Measurements from ENCODE around the gene KCTD2.

KCTD2 gene

GRCh38 chr17:75086496-75087181 is 39.6 kb downstream of the KCTD2 start:
- in situ Hi-C loops (cut with HindIII; ENCODE audit: low sequenced_read_pairs): no loop called here
- no peak for TF ChIP-seq CTCF (IDR thresholded peaks at IDR 0.05; ENCODE audit: low read depth, low read length)

GRCh38 chr17:75087182-75087557 is 40.1 kb downstream of the KCTD2 start:
- DNase-seq (ENCODE audit: low read depth, low spot score): no peak
- TF ChIP-seq CTCF (IDR thresholded peaks at IDR 0.05; ENCODE audit: low read depth, low read length): no peak
- in situ Hi-C loops (cut with HindIII; ENCODE audit: low sequenced_read_pairs): no loop called here
- peak overlapping the region; percentile 44 for H3K4me3 ChIP-seq (ENCODE audit: low read depth, low read length)

More at GRCh38 chr17:75086496-75087181, 39.6 kb downstream of the KCTD2 start:
- H3K4me3 ChIP-seq (ENCODE audit: low read depth, low read length): no peak overlapping the region
- DNase-seq (ENCODE audit: low read depth, low spot score): no peak

GRCh38 chr17:75087558-75088453 is 40.8 kb downstream of the KCTD2 start, which contains the start of gene SLC16A5:
Gene SLC16A5 (plus strand): TSS chr17:75087954. CDS start chr17:75093637, 5,683 bp downstream.
- in situ Hi-C loops (cut with HindIII; ENCODE audit: low sequenced_read_pairs): no loop called here

GRCh38 chr17:75088465-75089417 is 41.7 kb downstream of the KCTD2 start:
- in situ Hi-C loops (cut with HindIII; ENCODE audit: low sequenced_read_pairs): no loop called here
- H3K4me3 ChIP-seq (ENCODE audit: low read depth, low read length): peak overlapping the region; percentile 44
- DNase-seq (ENCODE audit: low read depth, low spot score): peak; percentile 39
- no peak for TF ChIP-seq CTCF (IDR thresholded peaks at IDR 0.05; ENCODE audit: low read depth, low read length)

More at GRCh38 chr17:75087558-75088453, 40.8 kb downstream of the KCTD2 start, which contains the start of gene SLC16A5:
- peak; percentile 70 for DNase-seq (ENCODE audit: low read depth, low spot score)
- peak within 1 kb of the TSS; percentile 44 for H3K4me3 ChIP-seq (ENCODE audit: low read depth, low read length)
- no peak for TF ChIP-seq CTCF (IDR thresholded peaks at IDR 0.05; ENCODE audit: low read depth, low read length)

GRCh38 chr17:75090871-75091854 is 44.1 kb downstream of the KCTD2 start:
- in situ Hi-C loops (cut with HindIII; ENCODE audit: low sequenced_read_pairs): no loop called here
- DNase-seq (ENCODE audit: low read depth, low spot score): no peak
- TF ChIP-seq CTCF (IDR thresholded peaks at IDR 0.05; ENCODE audit: low read depth, low read length): no peak
- H3K4me3 ChIP-seq (ENCODE audit: low read depth, low read length): no peak overlapping the region

All from astrocyte of the spinal cord (primary cell).